ENCODE results near the gene RAPGEF5. TPM values are rescaled to one million over a fixed set of nuclear protein-coding genes. Genes with fewer than 3 reads are reported as not detected.
A peak's percentile ranks its signal among the peaks of the same experiment; 100 is the strongest.

RAPGEF5 gene
- total RNA-seq, 1 experiment from 2014 or later: 13.3 TPM

GRCh38 chr7:22138886-22139285 is 218.1 kb downstream of the RAPGEF5 start:
- H4K91ac ChIP-seq (ENCODE audit: insufficient read length, low read depth, low read length): no peak overlapping the region
- H3K9me3 ChIP-seq (ENCODE audit: control insufficient read depth, low read depth, low read length): no peaks in the 10 kb centered on the region
- Mint-ChIP-seq H3K9me3 (peaks cover 0 to 4% of the 10 kb centered on the region in 2 experiments; a peak in 2 of 5 replicates), H3K4me3 (no peak overlapping the region), H3K27ac (peak overlapping the region in 2 of 3 experiments; percentile 44 to 73; a peak in 4 of 7 replicates), H3K36me3 (ENCODE audit: insufficient read depth in 1 of 3, low read depth in 3 of 3) (peaks cover 33 to 37% (median 36%) of the 10 kb centered on the region in 3 experiments), H3K4me1 (peaks cover 40 to 42% of the 10 kb centered on the region in 2 experiments), H3K27me3 (ENCODE audit: low read depth) (no peaks in the 10 kb centered on the region)
- H2BK5ac ChIP-seq (ENCODE audit: insufficient read length, low read length): no peak overlapping the region
- no peak overlapping the region for H3K27ac ChIP-seq (ENCODE audit: insufficient read length, low read depth, low read length)
- H3K4me2 ChIP-seq (ENCODE audit: insufficient read depth, insufficient read length, low read length): no peak overlapping the region
- no peaks in the 10 kb centered on the region for H3K79me2 ChIP-seq (ENCODE audit: insufficient read depth, low read length)
- DNase-seq: no peak
- H3K27me3 ChIP-seq (ENCODE audit: insufficient read depth, low read length): no peaks in the 10 kb centered on the region
- H3K14ac ChIP-seq (ENCODE audit: insufficient read depth, low read length): no peak overlapping the region
- no peak overlapping the region for H2BK15ac ChIP-seq (ENCODE audit: low read depth, low read length)
- no peaks in the 10 kb centered on the region for H4K20me1 ChIP-seq (ENCODE audit: control insufficient read depth, insufficient read depth, insufficient read length)
- H3T11ph ChIP-seq (ENCODE audit: low read length): no peak overlapping the region
- H3K9ac ChIP-seq (ENCODE audit: extremely low read depth, insufficient read length, low read length): no peak overlapping the region
- no peak overlapping the region for H4K5ac ChIP-seq (ENCODE audit: insufficient read length, low read depth, low read length)
- no peaks in the 10 kb centered on the region for H3K23me2 ChIP-seq (ENCODE audit: insufficient read length, low read depth, low read length, poor library complexity, severe bottlenecking)
- H2BK20ac ChIP-seq (ENCODE audit: low read depth, low read length, poor library complexity, severe bottlenecking): no peak overlapping the region
- H3K18ac ChIP-seq (ENCODE audit: insufficient read length, low read depth, low read length): no peak overlapping the region
- peaks cover 11% of the 10 kb centered on the region for H3K4me1 ChIP-seq (ENCODE audit: insufficient read depth, low read length)
- H2AK5ac ChIP-seq (ENCODE audit: insufficient read length, low read length): no peak overlapping the region
- TF ChIP-seq, protein P1, sequence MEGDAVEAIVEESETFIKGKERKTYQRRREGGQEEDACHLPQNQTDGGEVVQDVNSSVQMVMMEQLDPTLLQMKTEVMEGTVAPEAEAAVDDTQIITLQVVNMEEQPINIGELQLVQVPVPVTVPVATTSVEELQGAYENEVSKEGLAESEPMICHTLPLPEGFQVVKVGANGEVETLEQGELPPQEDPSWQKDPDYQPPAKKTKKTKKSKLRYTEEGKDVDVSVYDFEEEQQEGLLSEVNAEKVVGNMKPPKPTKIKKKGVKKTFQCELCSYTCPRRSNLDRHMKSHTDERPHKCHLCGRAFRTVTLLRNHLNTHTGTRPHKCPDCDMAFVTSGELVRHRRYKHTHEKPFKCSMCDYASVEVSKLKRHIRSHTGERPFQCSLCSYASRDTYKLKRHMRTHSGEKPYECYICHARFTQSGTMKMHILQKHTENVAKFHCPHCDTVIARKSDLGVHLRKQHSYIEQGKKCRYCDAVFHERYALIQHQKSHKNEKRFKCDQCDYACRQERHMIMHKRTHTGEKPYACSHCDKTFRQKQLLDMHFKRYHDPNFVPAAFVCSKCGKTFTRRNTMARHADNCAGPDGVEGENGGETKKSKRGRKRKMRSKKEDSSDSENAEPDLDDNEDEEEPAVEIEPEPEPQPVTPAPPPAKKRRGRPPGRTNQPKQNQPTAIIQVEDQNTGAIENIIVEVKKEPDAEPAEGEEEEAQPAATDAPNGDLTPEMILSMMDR (conservative IDR thresholded peaks at IDR 0.05): no peak
- H2BK12ac ChIP-seq (ENCODE audit: insufficient read length, low read depth, low read length): no peak overlapping the region
- H2AFZ ChIP-seq (ENCODE audit: low read length): no peak overlapping the region
- H3K23ac ChIP-seq (ENCODE audit: insufficient read length, low read depth, low read length): no peak overlapping the region
- H2BK120ac ChIP-seq (ENCODE audit: low read depth, low read length, poor library complexity, severe bottlenecking): no peak overlapping the region
- H3K4ac ChIP-seq (ENCODE audit: low read depth, low read length): no peak overlapping the region
- no peak overlapping the region for H4K8ac ChIP-seq (replicated peaks; ENCODE audit: insufficient read length, low read depth, low read length)
- WGBS (ENCODE audit: extremely low coverage, insufficient read length, low lambda C conversion rate): no CpG with 5 or more reads among the region's 5 CpGs
- H3K56ac ChIP-seq (ENCODE audit: insufficient read length, low read depth, low read length): no peak overlapping the region
- no peaks in the 10 kb centered on the region for H3K79me1 ChIP-seq (ENCODE audit: insufficient read depth, low read depth, low read length, poor library complexity, severe bottlenecking)

Data from H9 (cell line).